CD4-positive, CD25-positive, alpha-beta regulatory T cell (primary cell): ENCODE measurements around the gene ALOX15. TPM values are rescaled to one million over a fixed set of nuclear protein-coding genes. Genes with fewer than 3 reads are reported as not detected.
"Not testable (repeated sequence)": the region's sequence is repeated elsewhere in the genome, so short reads cannot be mapped to it uniquely, and the experiment has no call there.

Experiments used
- ATAC-seq, 2 donors: fragments of 150-1000 bp; cut with Tn5 transposase; one replicate each; pipeline ENCODE4 v1.10.0; 2021; ENCODE audit warnings: low read depth in 2 of 2, moderate number of reproducible peaks in 2 of 2, moderate library complexity in 1 of 2
- DNase-seq, 3 donors: peaks; one replicate each; pipeline versions ENCODE4 v3.0.0 to v3.0.0-alpha.2; 2012 to 2022; ENCODE audit warnings: mixed read lengths in 1 of 3
- H3K27ac ChIP-seq: one replicate; pipeline ENCODE4 v1.7.0; 2013; ENCODE audit warnings: mild to moderate bottlenecking, low read length; ENCODE audit not compliant: insufficient read depth, poor library complexity, severe bottlenecking
- H3K27me3 ChIP-seq: one replicate; pipeline ENCODE4 v1.7.0; 2013; ENCODE audit warnings: low read length; ENCODE audit not compliant: control insufficient read depth, insufficient read depth
- H3K36me3 ChIP-seq: one replicate; pipeline ENCODE4 v1.7.0; 2013; ENCODE audit warnings: mild to moderate bottlenecking, low read length, moderate library complexity; ENCODE audit not compliant: control insufficient read depth, insufficient read depth
- H3K4me1 ChIP-seq: 2 replicates; pipeline ENCODE4 v1.7.0; 2013; ENCODE audit warnings: mild to moderate bottlenecking, low read length; ENCODE audit not compliant: insufficient read depth, control insufficient read depth, poor library complexity, severe bottlenecking
- H3K4me3 ChIP-seq: one replicate; pipeline ENCODE4 v1.7.0; 2013; ENCODE audit warnings: low read depth, mild to moderate bottlenecking, low read length, moderate library complexity
- H3K9me3 ChIP-seq, 2 experiments: 1 replicate in 1 of 2; 2 replicates in 1 of 2; pipeline ENCODE4 v1.7.0; 2013; ENCODE audit warnings: low read length in 2 of 2, mild to moderate bottlenecking in 1 of 2, moderate library complexity in 1 of 2; ENCODE audit not compliant: control insufficient read depth in 2 of 2
- H3K27ac Mint-ChIP-seq, 3 donors: one replicate each; pipeline ENCODE4 v1.8.0; 2020 to 2022; ENCODE audit warnings: mild to moderate bottlenecking in 3 of 3, mixed read lengths in 3 of 3, moderate library complexity in 2 of 3
- H3K27me3 Mint-ChIP-seq: one replicate; pipeline ENCODE4 v1.8.0; 2022; ENCODE audit warnings: mild to moderate bottlenecking, mixed read lengths
- H3K36me3 Mint-ChIP-seq: one replicate; pipeline ENCODE4 v1.8.0; 2020; ENCODE audit warnings: mixed read lengths
- H3K4me1 Mint-ChIP-seq, 4 donors: one replicate each; pipeline ENCODE4 v1.8.0; 2020 to 2022; ENCODE audit warnings: mixed read lengths in 4 of 4, mild to moderate bottlenecking in 1 of 4
- H3K4me3 Mint-ChIP-seq, 4 donors: one replicate each; pipeline ENCODE4 v1.8.0; 2020 to 2022; ENCODE audit warnings: mild to moderate bottlenecking in 4 of 4, mixed read lengths in 4 of 4, moderate library complexity in 3 of 4
- H3K9me3 Mint-ChIP-seq, 7 donors: one replicate each; pipeline ENCODE4 v1.8.0; 2020 to 2022; ENCODE audit warnings: mixed read lengths in 7 of 7, mild to moderate bottlenecking in 3 of 7, moderate library complexity in 2 of 7
- polyA plus RNA-seq, 4 donors: library from polyadenylated mRNA; unstranded; fragments of 300-500 nt; fragmentation: Illumina TruSeq; gene quantifications; one replicate each; pipeline ENCODE4 v1.2.3, GENCODE V29; 2021
- total RNA-seq: library from RNA; stranded (reverse); gene quantifications from one replicate; pipeline ENCODE4 v1.2.3, GENCODE V29; 2022

Gene ALOX15
- total and polyA plus RNA-seq, 5 donors from 2014 or later: not detected

DNA sequence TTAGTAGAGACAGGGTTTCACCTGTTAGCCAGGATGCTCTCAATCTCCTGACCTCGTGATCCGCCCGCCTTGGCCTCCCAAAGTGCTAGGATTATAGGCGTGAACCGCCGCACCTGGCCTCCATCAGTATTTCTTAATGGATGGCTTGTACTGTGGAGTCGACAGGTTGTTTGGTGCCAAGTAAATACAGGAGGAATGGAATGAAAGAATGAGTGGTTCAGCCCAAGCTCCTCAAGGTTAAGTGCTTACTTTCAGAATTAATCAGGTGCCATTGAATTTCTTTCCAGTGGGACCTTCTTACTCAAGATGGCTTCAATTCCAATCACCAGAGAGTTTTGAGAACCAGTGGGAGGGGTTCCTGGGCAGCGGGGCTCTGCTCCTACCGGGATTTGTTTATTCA is 25.0 kb downstream of the ALOX15 start:
- Histone ChIP-seq H3K36me3 (no peaks in the 10 kb centered on the region), H3K27ac (no peak overlapping the region), H3K4me1 (no peaks in the 10 kb centered on the region), H3K4me3 (no peak overlapping the region), H3K9me3 (no peaks in the 10 kb centered on the region), H3K27me3 (no peaks in the 10 kb centered on the region)
- Mint-ChIP-seq H3K27ac (no peak overlapping the region), H3K4me3 (no peak overlapping the region), H3K36me3 (no peaks in the 10 kb centered on the region), H3K4me1 (no peaks in the 10 kb centered on the region), H3K27me3 (peaks cover 20% of the 10 kb centered on the region), H3K9me3 (peaks cover 0 to 1% (median 0%) of the 10 kb centered on the region in 7 donors)
- no peak for ATAC-seq
- DNase-seq: no peak

DNA sequence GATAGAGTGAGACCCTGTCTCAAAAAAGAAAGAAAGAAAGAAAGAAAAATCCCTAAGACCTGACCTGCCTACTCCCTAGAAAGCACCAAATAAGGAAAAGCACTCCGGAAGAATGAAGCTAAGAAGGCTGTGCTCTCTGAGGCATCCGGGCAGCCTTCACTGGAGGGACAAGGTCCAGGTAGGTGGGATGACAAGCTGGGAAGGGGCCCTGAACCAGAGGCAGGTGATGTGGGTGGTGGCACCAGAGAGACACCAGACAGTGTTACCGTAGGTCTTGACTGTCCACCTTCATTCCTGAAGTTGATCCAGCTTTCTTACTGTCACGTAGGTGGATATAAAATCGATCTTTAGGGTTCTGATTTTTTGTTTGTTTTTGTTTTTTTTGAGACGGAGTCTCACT is 30.8 kb downstream of the ALOX15 start:
- Histone ChIP-seq H3K27ac (no peak overlapping the region), H3K4me3 (no peak overlapping the region), H3K9me3 (no peaks in the 10 kb centered on the region), H3K27me3 (peaks cover 6% of the 10 kb centered on the region), H3K36me3 (no peaks in the 10 kb centered on the region), H3K4me1 (no peaks in the 10 kb centered on the region)
- Mint-ChIP-seq H3K27ac (no peak overlapping the region), H3K9me3 (no peaks in the 10 kb centered on the region), H3K36me3 (no peaks in the 10 kb centered on the region), H3K4me3 (no peak overlapping the region), H3K4me1 (no peaks in the 10 kb centered on the region), H3K27me3 (peaks cover 15% of the 10 kb centered on the region)
- no peak for DNase-seq
- ATAC-seq: no peak

GRCh38 chr17:4610162-4610561 is 31.3 kb downstream of the ALOX15 start:
- H3K4me1 Mint-ChIP-seq: no peaks in the 10 kb centered on the region
- H3K4me3 Mint-ChIP-seq: no peak overlapping the region
- Histone ChIP-seq H3K4me3 (no peak overlapping the region), H3K4me1 (no peaks in the 10 kb centered on the region), H3K36me3 (no peaks in the 10 kb centered on the region), H3K27ac (no peak overlapping the region), H3K27me3 (peaks cover 6% of the 10 kb centered on the region), H3K9me3 (no peaks in the 10 kb centered on the region)
- DNase-seq (no peak), ATAC-seq (no peak)
- peaks cover 12% of the 10 kb centered on the region for H3K27me3 Mint-ChIP-seq
- H3K27ac Mint-ChIP-seq: no peak overlapping the region
- no peaks in the 10 kb centered on the region for H3K9me3 Mint-ChIP-seq
- H3K36me3 Mint-ChIP-seq: no peaks in the 10 kb centered on the region

DNA sequence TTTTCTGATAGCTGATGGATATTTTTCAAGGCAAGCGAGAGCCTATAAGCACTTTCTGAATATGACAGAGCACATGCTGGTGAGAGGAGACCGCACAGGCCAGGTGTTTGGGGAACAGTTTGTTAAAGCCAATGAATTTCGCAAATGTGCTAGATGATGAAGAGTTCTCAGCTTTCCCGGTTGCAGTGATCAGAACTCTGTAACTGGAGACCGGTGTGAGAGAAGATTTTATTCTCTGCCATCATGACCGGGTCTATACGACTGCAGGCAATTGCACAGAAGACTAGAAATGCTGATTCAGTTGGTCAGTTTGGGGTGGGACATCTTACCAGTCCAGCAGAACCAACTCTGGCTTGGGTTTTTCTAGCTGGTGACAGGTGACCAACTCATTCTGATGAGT is 31.7 kb downstream of the ALOX15 start:
- Histone ChIP-seq H3K9me3 (no peaks in the 10 kb centered on the region), H3K4me1 (no peaks in the 10 kb centered on the region), H3K27ac (no peak overlapping the region), H3K27me3 (peaks cover 6% of the 10 kb centered on the region), H3K36me3 (no peaks in the 10 kb centered on the region), H3K4me3 (no peak overlapping the region)
- Mint-ChIP-seq H3K4me3 (no peak overlapping the region), H3K36me3 (no peaks in the 10 kb centered on the region), H3K27ac (peak overlapping the region in 1 of 3 donors; percentile 26), H3K9me3 (no peaks in the 10 kb centered on the region), H3K4me1 (no peaks in the 10 kb centered on the region), H3K27me3 (peaks cover 12% of the 10 kb centered on the region)
- no peak for ATAC-seq
- no peak for DNase-seq

GRCh38 chr17:4607773-4608187 is 33.7 kb downstream of the ALOX15 start:
- Histone ChIP-seq H3K4me3 (no peak overlapping the region), H3K9me3 (no peaks in the 10 kb centered on the region), H3K27ac (no peak overlapping the region), H3K4me1 (no peaks in the 10 kb centered on the region), H3K27me3 (peaks cover 6% of the 10 kb centered on the region), H3K36me3 (no peaks in the 10 kb centered on the region)
- no peaks in the 10 kb centered on the region for H3K9me3 Mint-ChIP-seq
- ATAC-seq (no peak), DNase-seq (no peak)
- H3K4me3 Mint-ChIP-seq: no peak overlapping the region
- H3K36me3 Mint-ChIP-seq: no peaks in the 10 kb centered on the region
- H3K4me1 Mint-ChIP-seq: no peaks in the 10 kb centered on the region
- no peak overlapping the region for H3K27ac Mint-ChIP-seq
- peaks cover 12% of the 10 kb centered on the region for H3K27me3 Mint-ChIP-seq

DNA sequence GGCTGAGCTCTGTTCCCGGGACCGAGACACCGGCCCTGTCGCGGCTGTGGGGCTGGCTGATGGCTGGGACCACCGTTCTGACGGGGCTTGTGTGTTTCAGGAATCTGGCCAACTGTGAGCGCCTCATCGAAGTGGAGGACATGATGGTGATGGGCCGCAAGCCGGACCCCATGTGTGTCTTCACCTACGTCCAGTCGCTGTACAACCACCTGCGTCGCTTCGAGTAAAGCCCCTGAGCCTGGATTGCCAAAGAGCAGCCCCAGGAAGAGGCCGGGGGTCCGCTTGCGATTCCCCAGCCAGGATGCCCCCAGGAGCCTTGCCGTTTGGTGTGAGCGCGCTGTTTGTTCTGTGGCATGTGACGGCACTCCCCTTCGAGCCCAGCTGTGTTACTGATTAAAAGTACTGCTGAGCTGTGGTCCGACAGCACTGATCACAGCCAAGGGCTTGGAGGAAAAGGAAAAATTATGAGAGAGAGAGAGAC is 34.2 kb downstream of the ALOX15 start:
- H3K9me3 ChIP-seq: no peaks in the 10 kb centered on the region
- ATAC-seq (no peak), DNase-seq (no peak)
- H3K36me3 ChIP-seq: no peaks in the 10 kb centered on the region
- H3K4me1 ChIP-seq: no peaks in the 10 kb centered on the region
- Mint-ChIP-seq H3K9me3 (no peaks in the 10 kb centered on the region), H3K36me3 (no peaks in the 10 kb centered on the region), H3K4me3 (no peak overlapping the region), H3K4me1 (no peaks in the 10 kb centered on the region), H3K27me3 (peaks cover 12% of the 10 kb centered on the region), H3K27ac (no peak overlapping the region)
- no peak overlapping the region for H3K27ac ChIP-seq
- H3K4me3 ChIP-seq: no peak overlapping the region
- peaks cover 6% of the 10 kb centered on the region for H3K27me3 ChIP-seq

DNA sequence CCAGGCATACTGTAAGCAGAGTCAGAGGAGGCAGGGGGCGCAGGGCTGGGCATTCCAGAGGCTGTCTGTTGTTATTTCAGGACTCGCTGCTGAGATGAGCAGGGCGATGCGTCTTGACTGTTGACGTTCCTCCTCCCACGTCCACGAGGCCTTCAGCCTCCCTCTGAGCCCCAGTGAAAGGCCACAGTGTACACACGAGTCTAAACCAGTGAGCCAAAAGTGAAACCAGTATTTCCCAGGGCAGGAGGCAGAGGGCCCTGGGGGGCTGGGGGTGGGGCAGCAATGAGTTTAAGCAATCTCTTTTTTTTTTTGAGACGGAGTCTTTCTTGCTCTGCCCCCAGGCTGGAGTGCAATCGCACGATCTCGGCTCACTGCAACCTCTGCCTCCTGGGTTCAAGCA is 35.7 kb downstream of the ALOX15 start:
- H3K9me3 Mint-ChIP-seq: no peaks in the 10 kb centered on the region
- H3K27ac ChIP-seq: no peak overlapping the region

DNA sequence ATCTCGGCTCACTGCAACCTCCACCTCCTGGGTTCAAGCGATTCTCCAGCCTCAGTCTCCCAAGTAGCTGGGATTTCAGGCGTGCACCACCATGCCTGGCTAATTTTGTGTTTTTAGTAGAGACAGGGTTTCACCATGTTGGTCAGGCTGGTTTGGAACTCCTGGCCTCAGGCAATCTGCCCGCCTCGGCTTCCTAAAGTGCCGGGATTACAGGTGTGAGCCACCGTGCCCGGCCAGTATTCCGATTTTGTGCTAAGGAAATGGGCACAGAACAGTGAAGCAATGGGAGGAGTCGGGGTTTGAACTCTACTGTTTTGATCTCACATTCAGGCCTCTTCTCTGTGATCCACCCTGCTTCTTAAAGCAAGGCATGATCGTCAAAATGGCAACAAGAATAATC is 36.7 kb downstream of the ALOX15 start:
- not testable (repeated sequence) for H3K9me3 Mint-ChIP-seq, H3K27ac ChIP-seq, H3K4me1 ChIP-seq, DNase-seq, H3K4me3 ChIP-seq, H3K27ac Mint-ChIP-seq, H3K4me1 Mint-ChIP-seq, H3K4me3 Mint-ChIP-seq, H3K36me3 ChIP-seq, H3K36me3 Mint-ChIP-seq, H3K9me3 ChIP-seq, H3K27me3 ChIP-seq, ATAC-seq
- H3K27me3 Mint-ChIP-seq: peaks cover 12% of the 10 kb centered on the region

More for the DNA sequence above, 35.7 kb downstream of the ALOX15 start:
- Mint-ChIP-seq H3K36me3 (no peaks in the 10 kb centered on the region), H3K27me3 (peaks cover 12% of the 10 kb centered on the region), H3K4me3 (no peak overlapping the region), H3K27ac (no peak overlapping the region), H3K4me1 (no peaks in the 10 kb centered on the region)
- H3K4me1 ChIP-seq: no peaks in the 10 kb centered on the region
- no peak overlapping the region for H3K4me3 ChIP-seq
- no peaks in the 10 kb centered on the region for H3K36me3 ChIP-seq
- no peaks in the 10 kb centered on the region for H3K9me3 ChIP-seq
- ATAC-seq: no peak
- H3K27me3 ChIP-seq: peaks cover 6% of the 10 kb centered on the region
- no peak for DNase-seq
